ENCODE measurements around the gene PRELID3B.

DNA sequence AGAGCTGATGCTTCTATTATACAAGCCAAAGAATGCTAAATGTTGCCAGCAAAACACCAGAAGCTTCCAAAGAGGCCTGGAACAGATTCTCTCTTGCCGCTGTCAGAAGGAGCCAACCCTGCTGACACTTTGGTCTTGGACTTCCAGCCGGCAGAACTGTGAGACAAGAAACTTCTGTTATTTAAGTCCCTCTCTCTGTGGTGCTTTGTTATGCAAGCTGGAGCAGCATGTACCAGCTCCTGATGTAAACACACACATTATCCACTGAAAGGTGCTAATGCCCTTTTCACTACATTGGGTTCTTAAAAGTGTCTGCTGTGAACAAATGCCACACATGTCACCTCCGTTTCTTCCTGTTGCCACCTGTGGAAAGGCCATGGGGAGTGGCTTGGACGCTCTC is 25.9 kb upstream of the PRELID3B start:
- TF ChIP-seq, protein P1, sequence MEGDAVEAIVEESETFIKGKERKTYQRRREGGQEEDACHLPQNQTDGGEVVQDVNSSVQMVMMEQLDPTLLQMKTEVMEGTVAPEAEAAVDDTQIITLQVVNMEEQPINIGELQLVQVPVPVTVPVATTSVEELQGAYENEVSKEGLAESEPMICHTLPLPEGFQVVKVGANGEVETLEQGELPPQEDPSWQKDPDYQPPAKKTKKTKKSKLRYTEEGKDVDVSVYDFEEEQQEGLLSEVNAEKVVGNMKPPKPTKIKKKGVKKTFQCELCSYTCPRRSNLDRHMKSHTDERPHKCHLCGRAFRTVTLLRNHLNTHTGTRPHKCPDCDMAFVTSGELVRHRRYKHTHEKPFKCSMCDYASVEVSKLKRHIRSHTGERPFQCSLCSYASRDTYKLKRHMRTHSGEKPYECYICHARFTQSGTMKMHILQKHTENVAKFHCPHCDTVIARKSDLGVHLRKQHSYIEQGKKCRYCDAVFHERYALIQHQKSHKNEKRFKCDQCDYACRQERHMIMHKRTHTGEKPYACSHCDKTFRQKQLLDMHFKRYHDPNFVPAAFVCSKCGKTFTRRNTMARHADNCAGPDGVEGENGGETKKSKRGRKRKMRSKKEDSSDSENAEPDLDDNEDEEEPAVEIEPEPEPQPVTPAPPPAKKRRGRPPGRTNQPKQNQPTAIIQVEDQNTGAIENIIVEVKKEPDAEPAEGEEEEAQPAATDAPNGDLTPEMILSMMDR (conservative IDR thresholded peaks at IDR 0.05; ENCODE audit: low read depth, low read length) = no peak
- TF ChIP-seq EZH2phosphoT487 (IDR thresholded peaks at IDR 0.05; ENCODE audit: borderline replicate concordance, low read length) = no peak
